Measurements from ENCODE around the gene NUP210L. TPM values are rescaled to one million over a fixed set of nuclear protein-coding genes. Genes with fewer than 3 reads are reported as not detected.

Gene NUP210L
- total RNA-seq, 1 donor from 2014 or later: 0.05 TPM

DNA sequence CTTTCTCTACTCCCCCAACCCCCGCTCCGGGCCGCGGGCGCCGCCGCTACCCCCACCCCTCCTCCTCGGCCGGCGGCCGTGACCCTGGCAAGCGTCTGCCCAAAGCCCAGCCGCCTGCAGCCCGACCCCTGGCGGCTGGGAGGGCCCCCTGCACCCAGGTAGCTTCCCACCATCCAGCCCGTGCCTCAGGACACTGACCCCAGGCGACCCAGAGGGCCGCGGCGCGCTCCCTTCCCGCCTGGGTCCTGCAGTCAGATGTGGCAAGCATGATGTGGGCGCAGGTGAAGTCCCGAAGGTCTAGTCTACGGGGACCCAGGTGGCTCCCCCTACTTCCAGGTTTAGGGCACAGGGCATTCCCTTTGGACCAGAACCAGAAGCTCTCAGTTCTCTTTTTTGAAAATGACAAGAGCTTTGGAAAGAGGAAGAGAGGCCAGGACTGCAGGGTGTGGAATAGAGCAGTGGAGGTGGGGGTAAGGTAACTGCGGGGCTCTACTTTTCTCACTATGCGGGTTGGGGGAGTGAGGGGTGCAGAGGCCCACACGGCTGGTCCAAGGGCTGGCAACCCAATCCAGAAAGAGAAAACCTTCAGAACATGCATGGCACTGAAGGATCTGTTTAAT is 208.1 kb downstream of the NUP210L start, which contains the start of gene DENND4B:
DENND4B (minus strand) TSS at position 97 of the 620 bp plus-strand sequence. CDS start 2,344 bp downstream, outside the sequence.
- intact Hi-C loops (cut with micrococcal nuclease): loop anchor here (1.0 kb wide), 2 partner anchors 12 to 125 kb away; partner anchors contain the start of gene CRTC2

DNA sequence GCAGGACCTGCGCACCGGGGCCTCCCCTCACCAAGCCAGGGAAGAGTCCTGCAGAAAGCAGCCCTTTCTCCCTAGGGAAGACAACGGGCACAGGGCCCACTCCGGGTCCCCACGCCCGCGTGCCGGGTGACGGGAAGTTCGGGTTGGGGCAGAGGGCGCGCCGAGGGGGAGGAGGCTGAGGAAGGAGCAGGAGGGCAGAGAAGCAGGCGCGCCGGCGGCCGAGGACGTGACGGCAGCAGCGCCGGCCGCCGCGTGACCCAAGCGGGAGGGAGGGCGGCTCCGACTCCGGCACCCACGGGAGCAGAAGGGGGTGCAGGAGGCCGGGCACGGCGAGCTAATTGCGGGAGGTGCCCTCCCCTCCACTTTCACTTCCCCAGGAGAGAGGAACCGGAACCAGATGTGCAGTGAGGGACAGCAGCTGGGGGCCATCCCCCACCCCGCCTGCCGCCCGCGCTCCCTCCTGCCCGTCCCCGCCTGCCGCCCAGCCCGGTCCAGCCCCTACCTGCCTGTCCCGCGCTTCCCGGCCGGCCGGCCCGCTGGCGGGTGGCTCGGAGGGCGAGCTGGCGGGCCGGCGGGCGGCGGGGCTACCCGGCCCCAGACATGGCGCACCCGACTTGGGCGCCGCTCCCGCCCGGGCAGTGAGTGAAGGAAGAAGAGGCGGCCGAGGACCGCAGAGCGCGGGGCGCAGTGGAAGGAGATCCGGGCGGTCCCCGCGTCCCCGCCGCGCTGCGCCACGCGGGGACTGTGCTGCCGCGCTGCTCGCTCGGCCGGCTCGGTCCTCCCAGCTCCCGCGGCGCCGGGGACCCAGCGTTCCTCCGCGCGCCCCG is 208.9 kb downstream of the NUP210L start:
- intact Hi-C loops (cut with micrococcal nuclease): loop anchor here (1.0 to 2.0 kb wide), 4 partner anchors 12 to 125 kb away; partner anchors contain the start of genes CRTC2 and JTB

DNA sequence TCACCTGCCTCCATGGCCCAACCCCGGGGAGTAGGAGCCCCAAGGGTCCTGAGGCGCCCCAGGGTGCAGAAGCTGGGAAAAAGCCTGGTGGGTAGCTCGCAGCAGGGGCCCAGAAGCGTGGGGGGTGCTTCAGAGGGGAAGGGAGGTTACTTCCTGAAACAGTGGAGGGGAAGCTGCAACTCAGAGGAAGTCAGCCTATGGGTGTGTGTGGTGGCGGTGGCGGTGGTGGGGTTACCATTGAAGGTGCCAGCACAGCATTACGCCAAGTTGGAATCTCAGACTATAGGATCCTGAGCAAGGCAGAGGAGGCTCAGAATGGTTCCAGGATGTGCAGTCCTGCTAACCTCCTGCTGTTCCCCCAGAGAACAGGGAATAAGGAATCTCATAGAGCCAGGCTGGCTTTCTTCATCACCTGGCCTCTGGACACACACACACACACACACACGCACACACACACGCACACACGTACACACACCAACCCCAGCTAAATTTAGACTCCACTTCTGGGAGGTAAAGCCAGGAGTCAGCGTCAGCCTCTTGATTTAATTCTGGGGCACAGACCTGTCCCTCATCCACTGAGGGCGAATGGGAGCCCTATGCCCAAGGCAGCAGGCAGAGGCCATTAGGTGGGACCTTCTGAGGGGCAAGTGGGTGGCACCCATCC is 209.6 kb downstream of the NUP210L start:
- intact Hi-C loops (cut with micrococcal nuclease): loop anchor here (1.0 to 2.0 kb wide), 2 partner anchors 22 to 32 kb away; partner anchors contain the start of gene JTB

DNA sequence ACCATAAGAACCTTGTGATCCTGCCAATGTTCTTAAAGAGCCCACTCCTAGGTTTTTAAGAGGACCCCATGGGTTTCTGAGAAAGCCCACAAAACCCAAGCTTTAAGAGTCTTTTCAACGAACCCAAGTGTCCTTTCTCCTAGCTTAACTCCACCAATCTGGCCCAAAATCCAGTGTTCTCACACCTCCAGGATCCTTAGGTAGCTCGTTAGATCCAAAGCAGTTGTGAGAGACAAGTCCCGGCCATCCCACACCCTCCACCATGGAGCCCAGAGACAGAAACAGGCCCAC is 210.1 kb downstream of the NUP210L start:
- intact Hi-C loops (cut with micrococcal nuclease): loop anchor here (1.0 to 2.0 kb wide), 2 partner anchors 21 to 32 kb away; partner anchors contain the start of gene JTB

DNA sequence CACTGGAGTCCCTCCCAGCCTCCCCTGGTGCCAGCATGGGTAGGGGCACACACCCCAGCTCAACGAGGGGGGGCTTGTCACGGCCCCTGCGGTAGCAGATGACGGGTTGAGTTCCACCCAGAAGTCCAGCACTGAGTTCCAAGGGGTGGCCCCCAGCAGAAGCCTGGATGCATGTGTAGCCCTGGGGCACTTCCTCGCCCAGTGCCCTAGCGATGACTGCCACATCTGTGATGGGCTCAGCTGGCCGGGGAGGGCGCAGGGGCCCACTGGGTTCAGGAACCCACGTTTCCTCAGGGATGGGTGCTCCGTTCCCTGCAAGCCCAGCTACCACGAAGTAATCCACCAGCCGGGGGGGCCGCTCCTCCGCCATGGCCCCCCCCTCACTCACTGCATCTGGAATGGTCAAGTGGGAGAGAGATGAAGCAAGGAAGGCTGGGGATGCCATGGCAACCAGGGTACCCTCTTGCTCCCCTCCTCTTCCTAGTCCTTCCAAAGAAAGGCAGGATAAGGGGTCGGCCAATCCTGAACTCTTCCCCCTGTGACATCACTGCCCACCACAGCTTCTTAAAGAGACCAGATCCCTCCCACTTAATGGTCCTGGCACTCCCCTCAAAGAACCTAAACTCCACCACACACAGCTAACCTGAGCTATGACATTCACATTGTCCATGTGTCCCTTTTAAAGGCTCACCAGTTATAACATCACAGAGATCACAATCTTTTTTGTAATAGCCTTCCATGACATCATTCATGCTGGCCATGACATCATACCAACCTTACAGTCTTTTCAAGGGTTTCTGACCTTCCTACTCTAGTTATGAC is 210.7 kb downstream of the NUP210L start:
- intact Hi-C loops (cut with micrococcal nuclease): loop anchor here (2.0 kb wide), 1 partner anchor 33 kb away; the partner anchor contains the start of gene JTB

DNA sequence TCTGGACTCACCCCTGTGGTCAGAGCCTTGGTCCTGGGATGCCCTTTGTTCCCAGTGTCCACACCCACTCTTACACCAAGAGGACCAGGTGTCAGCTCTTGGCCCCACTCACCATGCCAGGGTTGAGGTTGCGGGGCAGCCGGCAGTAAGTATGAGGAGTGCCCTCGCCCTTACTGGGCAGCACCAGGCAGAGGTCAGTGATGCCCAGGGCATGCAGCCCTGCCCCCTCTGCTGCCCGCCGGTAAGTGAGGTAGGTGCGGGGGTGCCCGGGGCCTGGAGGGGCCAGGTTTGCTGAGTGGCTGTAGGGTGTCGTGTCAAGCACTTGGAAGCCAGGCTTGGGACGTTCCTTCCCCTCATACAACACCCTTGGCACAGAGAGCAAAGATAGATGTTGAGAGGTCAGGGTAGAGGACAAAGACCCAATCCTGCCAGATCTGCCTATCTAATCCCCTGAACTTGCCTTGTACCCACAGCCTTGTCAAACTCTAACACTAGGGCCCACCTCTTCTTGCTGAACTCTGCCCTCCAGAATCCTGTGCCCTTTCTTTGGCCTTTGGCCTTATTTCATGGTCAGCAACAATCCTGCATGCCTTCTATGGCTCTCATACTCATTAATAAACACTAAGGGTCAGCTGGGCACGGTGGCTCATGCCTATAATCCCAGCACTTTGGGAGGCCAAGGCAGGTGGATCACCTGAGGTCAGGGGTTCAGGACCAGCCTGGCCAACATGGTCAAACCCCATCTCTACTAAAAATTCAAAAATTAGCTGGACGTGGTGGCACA is 211.9 kb downstream of the NUP210L start:
- intact Hi-C loops (cut with micrococcal nuclease): no loop called here

Other genes with a start within 250 kb of the NUP210L start
- gene GATAD2B, start 232.1 kb downstream of the NUP210L start, total RNA-seq: 65.7 and 67.1 TPM in 2 replicates
- 160 and 167 TPM in 2 replicates for gene DENND4B, start 208.4 kb downstream of the NUP210L start, total RNA-seq
- gene CRTC2, start 196.5 kb downstream of the NUP210L start, total RNA-seq: 82.9 and 86.6 TPM in 2 replicates
- 41.2 and 44.1 TPM in 2 replicates for gene SLC39A1, start 191.5 kb downstream of the NUP210L start, total RNA-seq
- gene CREB3L4, start 187.2 kb downstream of the NUP210L start, total RNA-seq: 7.4 and 7.5 TPM in 2 replicates
- gene JTB, start 177.4 kb downstream of the NUP210L start, total RNA-seq: 138 and 139 TPM in 2 replicates
- 1.5 and 1.7 TPM in 2 replicates for gene RAB13, start 168.7 kb downstream of the NUP210L start, total RNA-seq
- 1,752 and 1,899 TPM in 2 replicates for gene RPS27, start 164.3 kb downstream of the NUP210L start, total RNA-seq
- 797 and 820 TPM in 2 replicates for gene TPM3, start 37.0 kb upstream of the NUP210L start, total RNA-seq
- 0.50 TPM in 1 of 2 replicates, not detected in the other for gene CFAP141, start 51.3 kb upstream of the NUP210L start, total RNA-seq
- gene UBAP2L, start 65.9 kb upstream of the NUP210L start, total RNA-seq: 223 and 229 TPM in 2 replicates
- 112 and 115 TPM in 2 replicates for gene HAX1, start 117.6 kb upstream of the NUP210L start, total RNA-seq
- not detected in 2 replicates for gene AQP10, start 166.0 kb upstream of the NUP210L start, total RNA-seq
- gene ATP8B2, start 170.5 kb upstream of the NUP210L start, total RNA-seq: 123 and 125 TPM in 2 replicates

All from T-helper 2 cell treated with Interferon-gamma antibody and Interleukin-4, amounts not matched to agents 100 ng/mL and 5 ng/mL, for 36 hours (primary cell).